Activated CD4-positive, alpha-beta T cell treated with anti-CD3 and anti-CD28 coated beads for 24 hours (primary cell): ENCODE measurements around the gene TMEM270.

ENCODE experiments used
- DNase-seq, 2 donors: peaks; one replicate each; pipeline ENCODE4 v3.0.0-alpha.2; 2020; ENCODE audit warnings: low read depth in 2 of 2

Gene TMEM270

DNA sequence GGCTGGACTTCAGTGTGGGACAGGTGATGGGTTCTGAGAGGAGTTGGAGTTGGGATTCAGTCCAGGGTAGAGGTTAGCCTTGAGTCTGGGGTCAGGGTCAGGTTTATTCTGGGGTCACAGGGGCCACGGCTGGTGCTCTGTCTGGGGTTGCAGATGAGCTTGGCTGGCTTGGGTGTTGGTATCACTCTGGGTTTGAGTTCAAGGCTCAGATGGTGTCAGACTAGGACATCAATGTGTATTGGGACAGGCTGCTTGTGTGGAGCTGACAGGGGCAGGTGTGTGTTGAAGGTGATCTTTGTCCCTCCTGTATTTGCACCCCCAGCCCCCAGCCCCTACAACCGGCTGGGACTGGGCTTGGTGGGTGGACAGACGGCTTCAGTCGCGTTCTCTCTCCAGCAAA lies 26.8 kb downstream of the TMEM270 start:
- no peak for DNase-seq

GRCh38 chr7:73888959-73889358 lies 28.0 kb downstream of the TMEM270 start:
- no peak for DNase-seq

DNA sequence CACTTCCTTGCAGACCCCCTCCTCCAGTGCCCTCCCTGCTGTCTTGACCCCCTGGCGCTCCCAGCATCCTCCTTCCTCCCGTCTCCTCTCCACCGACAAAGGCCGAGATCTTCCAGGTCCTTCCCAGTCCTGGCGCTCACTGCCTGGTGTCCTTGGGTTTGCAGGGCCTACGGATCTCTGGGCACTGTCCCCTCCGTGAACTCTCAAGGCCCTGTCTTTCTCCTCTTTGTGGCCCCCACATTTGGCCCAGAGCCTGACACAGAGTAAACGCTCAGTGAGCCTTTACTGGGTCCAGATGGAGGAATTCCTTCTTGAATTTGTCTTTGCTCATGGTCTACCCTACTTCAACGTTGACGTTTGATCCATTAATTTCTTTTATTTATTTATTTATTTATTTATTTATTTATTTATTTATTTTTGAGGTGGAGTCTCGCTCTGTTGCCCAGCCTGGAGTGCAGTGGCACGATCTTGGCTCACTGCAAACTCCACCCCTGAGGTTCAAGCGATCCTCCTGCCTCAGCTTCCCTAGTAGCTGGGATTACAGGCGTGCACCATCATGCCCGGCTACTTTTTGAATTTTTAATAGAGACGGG lies 29.7 kb downstream of the TMEM270 start:
- no peak for DNase-seq

DNA sequence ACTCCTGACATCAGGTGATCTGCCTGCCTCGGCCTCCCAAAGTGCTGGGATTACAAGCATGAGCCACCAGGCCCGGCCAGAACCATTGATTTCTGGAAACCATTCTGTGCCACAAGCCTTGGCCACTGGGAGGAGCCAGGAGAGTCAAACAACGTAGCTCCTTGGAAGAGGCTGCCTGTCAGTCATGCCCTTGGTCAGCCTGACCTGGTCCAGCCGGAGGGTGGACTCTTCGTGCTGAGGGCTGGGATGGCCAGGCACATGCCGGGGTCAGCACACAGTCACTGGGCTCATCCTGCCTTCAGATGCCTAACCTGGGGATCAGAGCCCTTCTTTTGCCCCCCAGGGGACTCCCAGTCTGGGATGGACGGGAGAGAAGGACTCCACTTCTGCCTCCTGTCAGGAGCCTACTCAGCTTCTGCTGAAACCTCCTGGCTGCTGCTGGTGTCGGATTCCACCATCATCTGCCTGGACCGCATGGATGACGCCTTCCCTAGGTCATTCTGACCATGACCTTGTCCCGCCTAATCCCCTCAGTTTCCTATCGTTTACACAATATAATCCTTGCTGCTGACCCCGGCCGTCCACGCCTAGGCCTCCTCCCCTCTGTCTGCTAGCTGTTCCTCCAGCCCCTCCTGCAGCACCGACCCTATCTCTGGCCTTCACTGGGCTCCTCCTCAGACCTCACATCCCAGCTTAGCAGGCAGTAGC lies 30.4 kb downstream of the TMEM270 start:
- DNase-seq: no peak

GRCh38 chr7:73892003-73892999 lies 31.3 kb downstream of the TMEM270 start:
- no peak for DNase-seq

DNA sequence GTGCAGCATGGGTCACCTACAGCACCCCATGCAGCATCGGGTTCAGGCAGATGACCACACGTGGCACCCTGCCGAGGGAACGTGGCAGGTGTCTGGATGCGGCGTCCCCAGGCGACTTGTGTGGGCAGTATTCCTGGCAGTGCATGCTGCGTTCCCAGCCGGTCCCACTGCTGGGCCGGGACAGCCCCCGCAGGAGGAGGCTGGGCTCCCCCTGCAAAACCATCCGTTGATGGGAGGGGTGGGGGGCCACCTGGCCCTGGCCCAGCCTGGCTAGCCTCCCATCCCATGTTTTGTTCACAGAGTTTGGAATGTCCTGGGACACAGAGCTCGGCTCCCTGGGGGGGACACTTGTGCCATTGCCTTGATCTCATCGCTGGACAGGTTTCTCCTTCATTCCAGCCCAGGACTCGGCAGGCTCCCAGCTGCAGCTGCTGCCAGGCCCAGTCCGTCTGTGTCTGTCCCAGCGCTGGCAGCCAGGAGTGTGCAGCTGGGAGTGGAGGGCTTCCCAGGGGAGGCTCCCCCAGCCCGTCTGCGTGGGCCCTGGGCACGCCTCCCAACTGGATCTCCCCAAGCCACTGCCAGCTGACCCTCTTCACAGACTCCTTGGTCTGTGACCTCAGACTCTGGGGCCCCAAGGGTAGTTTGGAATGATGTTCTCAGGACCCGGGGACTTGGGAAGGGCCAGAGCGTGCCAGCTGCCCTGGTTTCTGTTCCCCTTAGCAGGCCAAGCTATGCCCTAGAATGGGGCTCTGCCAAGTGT lies 32.6 kb downstream of the TMEM270 start:
- DNase-seq: no peak

DNA sequence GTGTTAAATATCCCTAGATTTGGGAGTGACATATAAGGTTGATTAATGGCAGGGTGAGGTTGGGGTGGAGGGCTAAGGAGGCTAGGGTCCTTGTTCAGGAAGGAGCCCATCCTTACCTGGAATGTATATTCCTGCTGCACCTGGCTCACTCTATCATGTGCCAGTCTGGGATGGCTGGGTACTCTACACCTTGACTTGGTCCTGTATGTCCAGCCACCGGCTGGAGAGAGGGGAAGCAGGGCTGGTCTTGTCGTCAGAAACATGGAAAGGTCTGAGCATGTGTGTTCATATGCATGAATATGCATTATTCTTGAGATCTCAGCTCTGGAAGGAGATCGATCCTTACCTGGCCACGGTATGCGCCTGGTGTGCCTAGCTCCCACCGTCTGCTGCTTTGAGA lies 33.2 kb downstream of the TMEM270 start:
- no peak for DNase-seq

GRCh38 chr7:73894733-73895551 lies 34.0 kb downstream of the TMEM270 start:
- no peak for DNase-seq

- no peak for DNase-seq
These were observed 34.7 kb downstream of the TMEM270 start for GRCh38 chr7:73895626-73896025.

GRCh38 chr7:73896454-73896853 lies 35.5 kb downstream of the TMEM270 start:
- DNase-seq: no peak

GRCh38 chr7:73899731-73900142 lies 38.8 kb downstream of the TMEM270 start:
- no peak for DNase-seq

GRCh38 chr7:73900286-73900685 lies 39.3 kb downstream of the TMEM270 start:
- DNase-seq: no peak

- no peak for DNase-seq
These were observed 40.4 kb downstream of the TMEM270 start for GRCh38 chr7:73901231-73901822.

DNA sequence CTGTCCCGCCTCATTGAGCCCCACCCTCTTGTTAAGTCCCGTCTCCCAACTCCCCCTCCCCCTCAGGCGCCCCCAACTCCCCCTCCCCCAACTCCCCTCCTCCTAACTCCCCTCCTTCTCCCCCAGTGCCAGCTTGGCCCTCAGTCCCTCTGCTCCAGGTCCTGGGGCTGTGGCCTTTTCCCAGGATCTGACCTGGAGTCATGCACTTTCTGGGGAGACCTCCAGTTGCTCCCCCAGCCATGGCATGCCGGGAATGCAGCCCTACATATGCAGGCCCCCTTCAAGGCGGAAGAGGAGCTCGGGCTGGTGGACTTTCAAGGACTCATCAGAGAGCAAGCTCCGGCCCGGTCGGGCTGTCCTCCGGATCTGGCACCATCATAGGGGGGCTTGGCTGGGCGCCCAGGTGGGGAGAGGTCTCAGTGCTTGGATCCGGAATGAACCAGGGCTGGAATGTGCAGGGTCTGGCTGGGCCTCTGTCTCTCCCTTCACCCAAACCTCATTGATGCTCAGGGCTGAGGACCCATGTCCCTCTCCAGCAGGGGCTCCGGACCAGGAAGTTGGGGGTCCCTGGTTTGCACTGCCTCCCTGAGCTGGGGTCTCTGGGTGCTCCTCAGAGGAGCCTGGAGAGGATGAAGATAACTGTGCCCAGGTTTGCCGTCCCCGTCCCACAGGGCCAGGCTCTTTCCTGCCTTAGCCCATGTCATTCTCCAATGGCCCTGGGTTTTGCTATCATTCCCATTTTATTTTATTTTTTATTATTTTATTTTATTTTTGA lies 41.1 kb downstream of the TMEM270 start:
- DNase-seq: no peak

DNA sequence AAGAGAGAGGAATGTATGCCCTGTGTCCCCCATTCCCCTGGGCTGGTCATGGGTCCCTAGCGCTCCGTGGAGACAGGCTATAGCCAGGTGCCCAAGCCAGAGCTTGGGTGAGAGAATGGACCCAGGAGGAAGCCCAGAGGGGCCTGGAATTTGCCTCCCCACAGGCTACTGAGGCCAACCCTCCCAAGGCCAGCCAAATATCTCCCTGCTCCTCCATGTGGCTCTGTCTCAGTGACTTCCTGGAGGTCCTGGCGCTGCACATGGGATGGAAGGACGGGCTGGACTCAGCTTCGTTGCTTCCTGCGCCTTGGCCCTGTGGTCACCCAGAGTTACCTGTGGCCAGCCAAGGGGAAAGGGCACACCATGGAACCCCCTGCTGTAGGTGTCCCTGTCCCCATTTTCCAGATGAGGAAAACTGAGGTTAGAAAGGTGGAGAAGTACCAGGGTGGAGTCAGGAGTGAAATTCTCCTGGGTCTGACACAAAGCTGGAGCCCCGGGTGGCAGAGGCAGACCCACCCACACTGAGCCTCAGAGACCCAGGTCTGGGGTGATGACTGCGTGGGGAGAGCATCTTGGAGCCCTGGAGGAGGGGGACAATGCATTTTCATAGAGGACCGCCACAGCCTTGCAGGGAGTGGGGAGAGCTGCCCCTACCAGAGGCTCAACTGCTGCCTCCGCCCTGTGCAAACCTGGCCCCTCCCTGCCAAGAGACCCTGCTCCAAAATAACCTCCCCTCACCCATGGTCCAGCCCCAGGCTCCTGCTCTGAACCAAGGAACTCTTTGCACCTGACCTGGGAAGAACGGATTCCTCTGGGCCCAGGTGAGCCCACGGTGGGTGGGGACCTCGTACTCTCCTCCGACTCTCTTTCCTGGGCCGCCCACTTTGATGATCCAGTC lies 42.6 kb downstream of the TMEM270 start:
- DNase-seq: no peak

DNA sequence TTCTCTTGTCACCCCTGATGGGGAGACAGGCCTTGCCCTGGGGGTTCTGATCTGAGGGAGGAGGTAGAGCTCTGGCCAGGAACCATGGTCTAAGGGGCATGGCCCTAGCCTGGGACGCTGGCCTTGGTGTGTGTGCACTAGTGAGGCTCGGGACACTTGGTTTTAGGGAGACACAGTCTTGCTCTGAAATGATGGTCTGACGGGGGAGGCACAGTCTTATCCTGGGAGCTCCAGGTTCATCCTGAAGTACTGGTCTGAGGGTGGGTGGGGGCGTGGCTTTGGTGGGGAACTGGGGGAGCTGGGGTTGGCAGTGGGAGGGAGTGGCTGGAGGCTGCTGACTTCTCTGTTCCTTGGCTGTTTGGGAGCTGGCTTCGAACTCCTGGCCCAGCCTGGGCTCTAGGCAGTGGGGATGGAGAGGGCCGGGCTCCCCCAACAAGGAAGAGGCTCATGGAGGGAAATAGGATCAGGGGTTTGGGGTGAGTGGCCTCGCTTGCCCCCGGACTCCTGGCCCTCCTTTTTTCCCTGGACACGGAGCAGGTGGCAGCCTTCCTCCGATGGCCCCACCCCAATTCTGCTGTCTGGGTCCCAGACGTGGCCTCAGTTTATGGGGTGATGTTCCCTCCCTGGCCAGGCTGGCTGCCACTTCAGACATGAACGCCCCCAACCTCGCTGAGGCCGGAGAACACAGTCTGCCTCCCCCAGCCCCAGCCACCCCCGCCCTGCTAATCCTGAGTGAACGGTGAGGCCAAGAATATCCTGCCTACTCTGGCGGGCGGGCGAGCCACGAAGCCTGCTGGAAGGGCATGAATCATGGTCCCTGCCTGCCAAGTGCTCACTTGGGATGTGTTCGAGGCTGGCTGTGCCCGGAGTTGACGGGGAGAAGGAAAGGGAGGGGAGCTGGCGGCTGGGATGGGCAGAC lies 43.5 kb downstream of the TMEM270 start:
- no peak for DNase-seq

DNA sequence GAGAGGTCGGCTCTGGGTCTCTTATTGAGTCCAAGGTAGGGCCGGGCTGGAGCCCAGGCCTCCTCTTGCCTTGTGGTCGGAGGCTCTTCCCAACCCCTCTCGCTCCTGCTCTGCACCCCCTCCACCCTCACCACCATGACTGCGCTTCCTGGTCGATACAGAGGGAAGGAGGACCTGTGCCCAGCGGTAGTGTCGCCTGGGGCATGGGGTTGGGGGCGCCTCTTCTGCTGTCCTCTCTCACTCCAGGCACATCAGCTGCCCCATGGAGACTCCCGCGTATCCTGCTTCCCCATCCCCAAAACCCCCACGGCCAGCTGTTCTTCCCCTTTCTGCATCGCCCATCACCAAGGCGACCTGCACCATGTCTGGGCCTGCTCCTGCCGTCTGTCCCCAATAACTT lies 44.4 kb downstream of the TMEM270 start:
- no peak for DNase-seq

- no peak for DNase-seq
These were observed 45.9 kb downstream of the TMEM270 start for GRCh38 chr7:73906874-73907273.
